Urinary bladder (tissue), 4 donors: Measurements from ENCODE around the gene CORIN. TPM values are rescaled to one million over a fixed set of nuclear protein-coding genes. Genes with fewer than 3 reads are reported as not detected.

Source experiments
- DNase-seq: peaks from one replicate; pipeline ENCODE4 v3.0.0-alpha.2; 2015; ENCODE audit errors: extremely low spot score
- H3K27ac ChIP-seq: one replicate; pipeline ENCODE4 v1.5.1; 2013; ENCODE audit warnings: low read depth, mild to moderate bottlenecking, moderate library complexity
- H3K36me3 ChIP-seq: one replicate; pipeline ENCODE4 v1.6.1; 2013; ENCODE audit warnings: mild to moderate bottlenecking, moderate library complexity; ENCODE audit not compliant: insufficient read depth
- H3K4me1 ChIP-seq: one replicate; pipeline ENCODE4 v1.6.1; 2013; ENCODE audit warnings: mild to moderate bottlenecking, moderate library complexity; ENCODE audit not compliant: insufficient read depth
- H3K4me3 ChIP-seq: one replicate; pipeline ENCODE4 v1.5.1; 2013; ENCODE audit warnings: low read depth, low read length
- WGBS: extraction: QIAGEN DNeasy Blood & Tissue Kit; methylation state at CpG from one replicate; pipeline ENCODE4 v1.1.7; 2013; 5-methylcytosine and 5-hydroxymethylcytosine counted together
- polyA plus RNA-seq: library from polyadenylated mRNA; stranded (reverse); fragments of 200-250 nt; gene quantifications from one replicate; pipeline ENCODE4 v1.2.3, GENCODE V29; 2013
- total RNA-seq: library from RNA; depleted of rRNA; stranded (reverse); fragments of >200 nt; gene quantifications from one replicate; pipeline ENCODE4 v1.2.3, GENCODE V29; 2014
- donor health status: healthy with polysubstance abuse.
- donor health status: healthy.

The CORIN gene
- total and polyA plus RNA-seq, 2 donors, result 8.6 to 20.9 TPM

- no peak overlapping the region for H3K27ac ChIP-seq
- WGBS, result 71% methylated on average over 7 of the region's 7 CpGs
- H3K4me3 ChIP-seq, result no peak overlapping the region
These were observed 194.7 kb downstream of the CORIN start for GRCh38 chr4:47642985-47643760.

GRCh38 chr4:47642191-47642830 is 195.6 kb downstream of the CORIN start:
- Histone ChIP-seq H3K4me1 (no peaks in the 10 kb centered on the region), H3K36me3 (no peaks in the 10 kb centered on the region), H3K27ac (no peak overlapping the region), H3K4me3 (no peak overlapping the region)
- 90% methylated on average over 6 of the region's 6 CpGs for WGBS
- no peak for DNase-seq

More at GRCh38 chr4:47642985-47643760, 194.7 kb downstream of the CORIN start:
- Histone ChIP-seq H3K36me3 (no peaks in the 10 kb centered on the region), H3K4me1 (no peaks in the 10 kb centered on the region)
- no peak for DNase-seq

- DNase-seq, result no peak
- H3K4me1 ChIP-seq, result no peaks in the 10 kb centered on the region
- H3K4me3 ChIP-seq, result no peak overlapping the region
- WGBS, result 61% methylated on average over 1 of the region's 1 CpG
- H3K36me3 ChIP-seq, result no peaks in the 10 kb centered on the region
- no peak overlapping the region for H3K27ac ChIP-seq
These were observed 196.1 kb downstream of the CORIN start for GRCh38 chr4:47641755-47642154.

GRCh38 chr4:47640911-47641310 is 197.0 kb downstream of the CORIN start:
- H3K27ac ChIP-seq, result no peak overlapping the region
- H3K4me1 ChIP-seq, result no peaks in the 10 kb centered on the region
- no peak for DNase-seq
- no peak overlapping the region for H3K4me3 ChIP-seq
- no peaks in the 10 kb centered on the region for H3K36me3 ChIP-seq

- no peak overlapping the region for H3K4me3 ChIP-seq
- H3K4me1 ChIP-seq, result no peaks in the 10 kb centered on the region
- no peaks in the 10 kb centered on the region for H3K36me3 ChIP-seq
- 65% methylated on average over 3 of the region's 3 CpGs for WGBS
- no peak for DNase-seq
- H3K27ac ChIP-seq, result no peak overlapping the region
These were observed 198.3 kb downstream of the CORIN start for GRCh38 chr4:47639531-47639930.

GRCh38 chr4:47631161-47631560 is 206.7 kb downstream of the CORIN start:
- WGBS, result 87% methylated on average over 4 of the region's 4 CpGs
- no peak for DNase-seq
- no peaks in the 10 kb centered on the region for H3K4me1 ChIP-seq
- no peaks in the 10 kb centered on the region for H3K36me3 ChIP-seq
- no peak overlapping the region for H3K4me3 ChIP-seq
- no peak overlapping the region for H3K27ac ChIP-seq

GRCh38 chr4:47624031-47624441 is 213.8 kb downstream of the CORIN start:
- H3K4me1 ChIP-seq, result no peaks in the 10 kb centered on the region
- no peak for DNase-seq
- no peak overlapping the region for H3K27ac ChIP-seq
- no peaks in the 10 kb centered on the region for H3K36me3 ChIP-seq
- H3K4me3 ChIP-seq, result no peak overlapping the region

GRCh38 chr4:47621181-47621580 is 216.7 kb downstream of the CORIN start:
- Histone ChIP-seq H3K27ac (no peak overlapping the region), H3K36me3 (no peaks in the 10 kb centered on the region), H3K4me3 (no peak overlapping the region), H3K4me1 (no peaks in the 10 kb centered on the region)
- no peak for DNase-seq
- 42% methylated on average over 1 of the region's 1 CpG for WGBS

- WGBS, result 63% methylated on average over 2 of the region's 2 CpGs
- H3K4me3 ChIP-seq, result no peak overlapping the region
- no peaks in the 10 kb centered on the region for H3K4me1 ChIP-seq
- no peaks in the 10 kb centered on the region for H3K36me3 ChIP-seq
- no peak overlapping the region for H3K27ac ChIP-seq
- peak; percentile 3 for DNase-seq
These were observed 218.2 kb downstream of the CORIN start for GRCh38 chr4:47619691-47620090.

- Histone ChIP-seq H3K27ac (no peak overlapping the region), H3K4me3 (no peak overlapping the region), H3K4me1 (no peaks in the 10 kb centered on the region), H3K36me3 (no peaks in the 10 kb centered on the region)
- DNase-seq, result no peak
These were observed 220.3 kb downstream of the CORIN start for GRCh38 chr4:47617607-47618006.

- Histone ChIP-seq H3K4me1 (no peaks in the 10 kb centered on the region), H3K27ac (no peak overlapping the region), H3K36me3 (no peaks in the 10 kb centered on the region), H3K4me3 (no peak overlapping the region)
- 81% methylated on average over 4 of the region's 4 CpGs for WGBS
- DNase-seq, result no peak
These were observed 222.5 kb downstream of the CORIN start for GRCh38 chr4:47615385-47615784.

- WGBS, result 79% methylated on average over 4 of the region's 4 CpGs
- H3K27ac ChIP-seq, result no peak overlapping the region
- DNase-seq, result no peak
These were observed 225.5 kb downstream of the CORIN start for GRCh38 chr4:47612116-47613023.

GRCh38 chr4:47606482-47606881 is 231.4 kb downstream of the CORIN start:
- WGBS, result 95% methylated on average over 3 of the region's 3 CpGs
- Histone ChIP-seq H3K27ac (no peak overlapping the region), H3K36me3 (no peaks in the 10 kb centered on the region), H3K4me3 (no peak overlapping the region), H3K4me1 (no peaks in the 10 kb centered on the region)
- DNase-seq, result no peak

More at GRCh38 chr4:47612116-47613023, 225.5 kb downstream of the CORIN start:
- no peaks in the 10 kb centered on the region for H3K36me3 ChIP-seq
- no peaks in the 10 kb centered on the region for H3K4me1 ChIP-seq
- no peak overlapping the region for H3K4me3 ChIP-seq
